Heart left ventricle (tissue), 16 donors: Measurements from ENCODE around the gene CLDN4. TPM values are rescaled to one million over a fixed set of nuclear protein-coding genes. Genes with fewer than 3 reads are reported as not detected.

Source experiments
- ATAC-seq, 4 donors: fragments of 200-7000 bp; cut with Tn5 transposase; one replicate each; pipeline ENCODE4 v1.9.1; 2020 to 2022; ENCODE audit warnings: moderate library complexity in 4 of 4, mild to moderate bottlenecking in 3 of 4, moderate number of reproducible peaks in 1 of 4
- DNase-seq, 5 donors: peaks; one replicate each; pipeline ENCODE4 v3.0.0-alpha.2; 2020
- H3K27ac ChIP-seq, 12 donors: fragments of 200-600 bp; sonication (generic) in 4 of 12; one replicate each; pipeline versions ENCODE4 v1.5.0 to v1.8.0; 2016 to 2022; ENCODE audit warnings: mild to moderate bottlenecking in 2 of 12
- H3K27me3 ChIP-seq, 9 donors: fragments of 200-600 bp; sonication (generic) in 2 of 9; one replicate each; pipeline versions ENCODE4 v1.5.1 to v1.8.0; 2016 to 2022; ENCODE audit warnings: mild to moderate bottlenecking in 3 of 9
- H3K36me3 ChIP-seq, 9 donors: fragments of 200-600 bp; sonication (generic) in 2 of 9; one replicate each; pipeline versions ENCODE4 v1.5.0 to v1.8.0; 2018 to 2022; ENCODE audit warnings: mild to moderate bottlenecking in 2 of 9
- H3K4me1 ChIP-seq, 12 donors: fragments of 200-600 bp; sonication (generic) in 4 of 12; one replicate each; pipeline versions ENCODE4 v1.5.0 to v1.8.0; 2016 to 2022; ENCODE audit warnings: mild to moderate bottlenecking in 3 of 12
- H3K4me3 ChIP-seq, 12 donors: fragments of 200-600 bp; sonication (generic) in 4 of 12; one replicate each; pipeline versions ENCODE4 v1.5.0 to v1.8.0; 2017 to 2022; ENCODE audit warnings: mild to moderate bottlenecking in 9 of 12, moderate library complexity in 4 of 12
- H3K9me3 ChIP-seq, 12 donors: fragments of 200-600 bp; sonication (generic) in 4 of 12; one replicate each; pipeline versions ENCODE4 v1.5.0 to v1.8.0; 2016 to 2022; ENCODE audit warnings: mild to moderate bottlenecking in 1 of 12
- CTCF ChIP-seq, 12 donors: fragments of 200-600 bp; sonication (generic) in 4 of 12; IDR thresholded peaks; one replicate each; pipeline versions ENCODE4 v1.5.0 to v1.8.0; 2018 to 2022; ENCODE audit warnings: antibody characterized with exemption in 12 of 12, mild to moderate bottlenecking in 5 of 12
- POLR2A ChIP-seq, 2 donors: fragments of 450-650 bp; IDR thresholded peaks; one replicate each; pipeline ENCODE4 v1.6.1; 2017; ENCODE audit warnings: antibody characterized with exemption in 2 of 2, mild to moderate bottlenecking in 2 of 2, moderate library complexity in 2 of 2
- WGBS, 4 donors: extraction: QIAGEN DNeasy Blood & Tissue Kit in 2 of 4; methylation state at CpG; one replicate each; pipeline versions ENCODE4 v1.1.5 to v1.1.7; 2013 to 2018; 5-methylcytosine and 5-hydroxymethylcytosine counted together
- intact Hi-C, 10 donors: fragments of 100-400 bp; cut with DNase I; formaldehyde crosslinking; loops; one replicate each; pipeline versions ENCODE4 v1.11.1 to v1.14.2; 2022
- polyA plus RNA-seq, 2 donors: library from polyadenylated mRNA; stranded (reverse); fragments of 200-250 nt; gene quantifications; one replicate each; pipeline ENCODE4 v1.2.3, GENCODE V29; 2013
- total RNA-seq, 9 donors: library from RNA; depleted of rRNA in 2 of 9; stranded (reverse); fragments of >200 nt in 2 of 9; fragmentation: NEBNext Ultra II Directional in 3 of 9; extraction: Animal tissue kit (Norgen Biotek cat#: 25700) in 3 of 9; gene quantifications; one replicate each; pipeline versions ENCODE4 v1.1.0 to v1.2.4, GENCODE V29; 2016 to 2023
- donor health status: ischemic (EF 13 %, LVEDD 7.1; RV severe dilation, severe dysfunction).
- donor health status: healthy with polysubstance abuse.
- donor health status: DM: no; HTN: yes; CAD: no.
- donor health status: DM: no; HTN: no; CAD: no.
- donor health status: ischemic (EF 25% LVEDD 6.9; RV normal size, moderate dysfunction).
- donor health status: ischemic (EF 25% LVEDD 5.7; RV mildly dilated, moderate dysfunction).
- donor health status: healthy.
- donor health status: DM: yes; HTN: yes; CAD: no.
- donor health status: ischemic (EF 35%, LVEDD 5.7; RV mildly dilated, moderate dysfunction).
- donor health status: nonischemic (EF 11% LVEDD 7.7; RV severe dilation, severe dysfunction).
- donor health status: DM: yes; HTN: yes; CAD: no.
- donor health status: PGD.
- donor health status: ischemic (EF 29% LVEDD 5.4; RV normal size, mild dysfunction).
- donor health status: nonischemic (EF 23%, LVEDD 6.1; RV moderate dilation, normal function).

Gene CLDN4
- total and polyA plus RNA-seq, 11 donors = 0.11 to 0.12 TPM; not detected in 9

GRCh38 chr7:73852500-73852899, 21.7 kb downstream of the CLDN4 start:
- peaks cover 0 to 20% (median 0%) of the 10 kb centered on the region in 9 donors for H3K27me3 ChIP-seq
- TF ChIP-seq POLR2A (IDR thresholded peaks at IDR 0.05) (no peak), CTCF (IDR thresholded peaks at IDR 0.05) (no peak)
- peaks cover 0 to 24% (median 6%) of the 10 kb centered on the region in 12 donors for H3K4me1 ChIP-seq
- DNase-seq (peak in 1 of 5 donors; percentile 23), ATAC-seq (no peak)
- H3K4me3 ChIP-seq = no peak overlapping the region
- H3K36me3 ChIP-seq = no peaks in the 10 kb centered on the region
- peak overlapping the region in 1 of 12 donors; percentile 79 for H3K27ac ChIP-seq
- 58 to 72% (median 61%) methylated on average over 5 of the region's 5 CpGs for WGBS, 4 donors
- intact Hi-C loops = loop anchor here in 4 of 10 donors (10.0 kb wide), 2 partner anchors 108 to 248 kb away; no protein-coding TSS in a partner anchor
- H3K9me3 ChIP-seq = no peaks in the 10 kb centered on the region

- ATAC-seq (peak in 1 of 4 donors; percentile 19), DNase-seq (peak in 1 of 5 donors; percentile 13)
- Histone ChIP-seq H3K4me3 (no peak overlapping the region), H3K9me3 (no peaks in the 10 kb centered on the region), H3K4me1 (peaks cover 0 to 9% (median 4%) of the 10 kb centered on the region in 12 donors), H3K36me3 (no peaks in the 10 kb centered on the region), H3K27ac (no peak overlapping the region), H3K27me3 (peaks cover 0 to 20% (median 0%) of the 10 kb centered on the region in 9 donors)
- no peak for TF ChIP-seq CTCF (IDR thresholded peaks at IDR 0.05)
- no peak for TF ChIP-seq POLR2A (IDR thresholded peaks at IDR 0.05)
- 24 to 67% (median 55%) methylated on average over 2 to 3 of the region's 3 CpGs for WGBS, 4 donors
- intact Hi-C loops = loop anchor here in 6 of 10 donors (5.0 to 10.0 kb wide), 3 partner anchors 112 to 252 kb away; no protein-coding TSS in a partner anchor
Observed at GRCh38 chr7:73856941-73857340, 26.1 kb downstream of the CLDN4 start.

- WGBS, 4 donors = 54 to 75% (median 60%) methylated on average over 2 of the region's 2 CpGs
- intact Hi-C loops = loop anchor here in 6 of 10 donors (5.0 to 10.0 kb wide), 3 partner anchors 114 to 254 kb away; no protein-coding TSS in a partner anchor
- TF ChIP-seq CTCF (IDR thresholded peaks at IDR 0.05) (no peak), POLR2A (IDR thresholded peaks at IDR 0.05) (no peak)
Observed at GRCh38 chr7:73858807-73859206, 28.0 kb downstream of the CLDN4 start.

GRCh38 chr7:73860859-73861258, 30.1 kb downstream of the CLDN4 start, which contains the start of gene TMEM270:
Gene TMEM270 (plus strand): TSS chr7:73861159. CDS start chr7:73861195, 36 bp downstream.
- TF ChIP-seq CTCF (IDR thresholded peaks at IDR 0.05) (no peak), POLR2A (IDR thresholded peaks at IDR 0.05) (no peak)
- Histone ChIP-seq H3K27me3 (peaks cover 0 to 7% (median 0%) of the 10 kb centered on the region in 9 donors), H3K4me1 (peaks cover 0 to 1% (median 0%) of the 10 kb centered on the region in 12 donors), H3K36me3 (no peaks in the 10 kb centered on the region), H3K4me3 (no peak within 1 kb of the TSS), H3K27ac (no peak within 1 kb of the TSS), H3K9me3 (no peaks in the 10 kb centered on the region)
- 85 to 93% (median 88%) methylated on average over 10 to 11 of the region's 11 CpGs for WGBS, 4 donors
- ATAC-seq (no peak), DNase-seq (peak in 2 of 5 donors; percentile 4 to 28)
- intact Hi-C loops = loop anchor here in 9 of 10 donors (10.0 kb wide), 5 partner anchors 114 to 544 kb away; no protein-coding TSS in a partner anchor

More at GRCh38 chr7:73858807-73859206, 28.0 kb downstream of the CLDN4 start:
- DNase-seq = no peak
- ATAC-seq = no peak
- Histone ChIP-seq H3K4me3 (no peak overlapping the region), H3K4me1 (peaks cover 0 to 7% (median 2%) of the 10 kb centered on the region in 12 donors), H3K27ac (no peak overlapping the region), H3K36me3 (no peaks in the 10 kb centered on the region), H3K9me3 (no peaks in the 10 kb centered on the region), H3K27me3 (peaks cover 0 to 14% (median 0%) of the 10 kb centered on the region in 9 donors)
